Smooth muscle cell of bladder (primary cell): ENCODE data around the gene MLST8. TPM values are rescaled to one million over a fixed set of nuclear protein-coding genes. Genes with fewer than 3 reads are reported as not detected.

Experiments used
- total RNA-seq: library from RNA; depleted of rRNA; stranded (reverse); fragments of >200 nt; gene quantifications from 2 replicates; pipeline ENCODE4 v1.2.3, GENCODE V29; 2014

The MLST8 gene, protein sequence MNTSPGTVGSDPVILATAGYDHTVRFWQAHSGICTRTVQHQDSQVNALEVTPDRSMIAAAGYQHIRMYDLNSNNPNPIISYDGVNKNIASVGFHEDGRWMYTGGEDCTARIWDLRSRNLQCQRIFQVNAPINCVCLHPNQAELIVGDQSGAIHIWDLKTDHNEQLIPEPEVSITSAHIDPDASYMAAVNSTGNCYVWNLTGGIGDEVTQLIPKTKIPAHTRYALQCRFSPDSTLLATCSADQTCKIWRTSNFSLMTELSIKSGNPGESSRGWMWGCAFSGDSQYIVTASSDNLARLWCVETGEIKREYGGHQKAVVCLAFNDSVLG
- 10.7 and 17.5 TPM in 2 replicates for total RNA-seq

DNA sequence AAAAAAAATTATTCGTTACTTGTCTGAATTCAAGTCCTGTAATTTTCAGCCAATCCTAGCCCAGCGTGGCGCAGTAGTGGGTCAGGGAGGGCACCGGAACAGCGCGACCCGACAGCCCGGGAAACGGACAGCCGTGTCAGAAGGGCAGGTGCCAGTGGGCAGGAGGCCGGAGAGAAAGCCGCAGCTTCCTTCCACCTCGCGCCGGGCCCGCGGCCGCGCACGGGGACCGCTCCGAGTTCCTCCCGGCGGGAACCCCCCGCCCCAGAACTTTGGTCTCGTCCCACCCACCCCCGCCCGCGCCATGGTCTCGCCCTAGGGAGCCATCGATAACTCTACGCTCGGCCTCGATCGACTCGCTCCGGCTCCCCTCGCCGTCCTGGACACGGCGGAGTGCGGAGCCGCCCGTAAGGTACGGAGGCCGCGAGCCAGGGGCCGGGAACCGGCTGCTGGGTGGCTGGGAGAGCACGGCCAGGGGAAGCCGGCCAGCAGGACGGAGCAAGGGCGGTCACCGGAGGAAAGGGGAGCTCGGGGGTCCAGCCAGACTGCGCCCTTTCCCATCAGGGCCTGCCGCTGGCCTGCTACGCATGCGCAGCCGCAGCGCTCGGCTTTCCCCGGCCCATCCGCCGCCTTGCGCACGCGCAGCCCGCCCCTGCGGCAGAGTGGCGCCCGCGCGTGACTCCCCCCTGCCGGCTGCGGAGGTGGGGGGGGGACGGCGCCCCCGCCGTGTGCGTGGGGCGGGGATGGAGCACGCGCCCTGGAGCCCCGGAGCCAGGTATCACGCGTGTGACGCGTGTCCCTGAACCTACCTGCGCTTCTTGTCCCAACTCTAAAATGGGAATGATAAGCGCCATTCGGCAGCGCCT is at the start of gene MLST8:
MLST8 (plus strand) TSS at position 351 of the 863 bp plus-strand sequence. CDS start 632 bp downstream, outside the sequence.

DNA sequence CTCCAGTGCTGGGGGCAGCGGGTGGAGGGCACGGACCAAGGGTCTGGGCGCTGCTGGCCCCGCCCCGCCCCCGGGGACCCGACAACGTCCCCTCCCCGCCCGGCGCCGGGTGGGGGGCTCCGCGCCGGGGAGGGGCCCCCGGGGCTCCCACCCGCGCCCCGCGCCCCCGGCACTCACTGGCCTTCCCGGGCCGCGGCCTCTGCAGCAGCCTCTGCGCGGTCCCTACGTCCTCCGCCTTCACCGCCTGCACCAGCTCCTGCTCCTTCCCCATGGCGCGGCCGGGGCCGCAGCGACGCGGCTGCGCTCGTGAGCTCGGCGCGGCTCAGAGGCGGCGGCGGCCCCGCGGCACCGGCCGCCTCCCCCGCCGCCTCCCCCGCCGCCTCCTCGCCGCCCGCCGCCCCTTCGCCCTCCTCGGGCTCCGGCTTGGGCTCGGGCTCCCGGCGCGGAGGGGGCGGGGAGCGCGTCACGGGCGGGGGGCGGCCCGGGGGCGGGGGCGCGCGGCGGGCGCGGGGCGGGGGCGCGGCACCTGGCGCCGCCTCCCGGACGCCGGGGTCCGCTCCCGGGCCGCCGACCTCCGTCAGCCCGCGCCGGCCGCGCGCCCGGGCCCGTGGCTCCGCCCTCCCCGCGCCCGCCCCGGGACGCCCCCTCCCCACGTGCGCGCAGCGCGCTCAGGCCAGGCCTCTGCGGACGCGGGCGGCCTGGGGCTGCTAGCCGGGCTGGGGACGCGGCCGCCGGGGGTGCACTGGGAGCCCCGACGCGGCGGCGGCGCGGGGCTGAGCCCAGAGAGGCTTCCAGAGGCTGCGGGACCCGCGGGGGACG is 8.9 kb upstream of the MLST8 start, which contains the start of gene CASKIN1:
CASKIN1 (minus strand) TSS at position 444 of the 819 bp plus-strand sequence; CDS start at position 271, 173 bp downstream.

DNA sequence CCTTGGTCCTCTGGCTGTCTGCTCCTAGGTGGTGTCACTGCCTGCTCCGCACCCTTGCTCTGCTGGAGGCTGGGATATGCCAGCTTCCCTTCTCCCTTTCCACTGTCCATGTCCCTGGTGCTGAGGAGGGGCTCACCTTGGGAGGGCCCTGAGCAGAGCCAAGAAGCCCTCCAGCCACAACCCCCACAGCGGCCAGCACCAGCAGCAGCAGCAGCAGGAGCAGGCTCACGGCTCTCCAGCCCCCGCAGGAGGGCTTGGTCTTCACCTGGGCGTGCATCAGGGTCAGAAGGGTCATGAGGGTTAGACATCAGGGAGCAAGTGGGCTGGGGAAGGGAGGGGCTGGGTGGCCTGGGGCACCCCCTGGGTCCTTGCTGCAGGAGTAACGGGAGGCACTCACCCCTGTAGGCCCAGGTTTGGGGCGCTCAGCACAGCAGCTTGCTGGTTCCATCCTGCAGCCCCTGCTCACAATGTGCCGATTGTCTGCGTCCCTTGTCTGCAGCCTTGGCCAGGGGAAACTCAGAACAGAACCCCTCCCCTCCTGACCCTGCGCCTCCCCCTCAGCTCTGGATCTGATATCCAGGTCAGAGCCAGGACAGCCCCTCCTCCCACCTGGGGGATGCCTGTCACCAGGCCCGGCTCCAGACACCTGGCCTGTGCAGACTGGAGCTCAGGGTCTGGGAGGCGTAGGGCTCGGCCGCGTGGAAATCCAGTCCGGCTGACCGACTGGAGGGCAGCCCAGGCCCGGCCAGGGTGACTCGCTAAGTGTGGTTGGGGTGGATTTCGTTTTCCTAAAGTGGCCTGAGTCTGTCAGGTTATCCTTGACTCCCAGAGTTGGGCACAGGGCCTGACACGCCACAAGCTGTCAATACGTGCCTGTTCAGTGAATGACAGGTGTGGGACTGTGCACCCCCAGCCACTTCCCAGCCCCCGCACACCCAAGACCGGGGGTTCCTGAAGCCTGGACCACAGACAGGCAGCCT is 5.4 kb downstream of the MLST8 start, which contains the start of gene BRICD5:
BRICD5 (minus strand) TSS at position 478 of the 980 bp plus-strand sequence; CDS start at position 448, 30 bp downstream.

DNA sequence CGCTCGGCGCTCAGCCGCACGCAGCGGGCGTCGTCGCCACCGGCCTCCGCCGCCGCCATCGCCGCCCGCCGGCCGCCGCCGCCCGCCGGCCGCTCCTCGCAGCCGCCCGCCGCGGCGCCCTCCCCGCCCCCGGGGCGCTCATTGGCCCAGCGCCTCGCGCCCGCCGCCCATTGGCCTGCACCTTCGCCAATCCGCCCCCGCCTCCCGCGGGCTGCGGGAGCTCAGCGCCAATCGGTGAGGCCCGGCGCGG is 9.4 kb downstream of the MLST8 start, which contains the start of gene PGP:
PGP (minus strand) TSS at position 122 of the 250 bp plus-strand sequence; CDS start at position 59, 63 bp downstream.

DNA sequence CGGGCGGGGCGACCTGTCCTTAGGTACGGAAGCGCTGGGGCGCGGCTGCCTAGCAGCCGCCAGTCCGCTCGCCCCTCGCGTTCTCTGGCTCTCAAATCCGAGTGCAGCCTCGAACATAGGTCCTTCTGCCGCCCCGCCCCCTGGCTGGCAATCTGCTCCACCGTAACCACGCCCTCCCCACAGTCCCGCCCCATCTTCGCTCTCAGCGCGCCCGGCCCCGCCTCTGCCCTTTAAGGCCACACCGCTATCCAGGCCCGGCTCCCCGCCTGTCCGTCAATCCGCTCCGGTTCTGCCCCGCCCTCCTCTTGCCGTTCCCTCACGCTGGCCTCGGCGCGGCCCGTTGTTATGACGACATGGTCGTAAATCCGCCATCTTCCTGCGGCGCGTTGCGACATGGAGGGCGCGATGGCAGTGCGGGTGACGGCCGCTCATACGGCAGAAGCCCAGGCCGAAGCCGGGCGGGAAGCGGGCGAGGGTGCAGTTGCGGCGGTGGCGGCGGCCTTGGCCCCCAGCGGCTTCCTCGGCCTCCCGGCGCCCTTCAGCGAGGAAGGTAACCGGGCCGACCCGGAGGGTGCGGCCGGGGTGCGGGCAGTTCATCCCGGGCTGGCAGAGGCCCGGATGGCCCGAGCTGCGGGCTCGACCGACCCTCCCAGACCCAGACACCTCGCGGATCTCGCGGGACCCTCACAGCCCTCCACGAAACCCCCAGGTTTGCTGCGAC is 18.1 kb downstream of the MLST8 start, which contains the start of gene E4F1:
E4F1 (plus strand) TSS at position 371 of the 721 bp plus-strand sequence; CDS start at position 394, 23 bp downstream.

DNA sequence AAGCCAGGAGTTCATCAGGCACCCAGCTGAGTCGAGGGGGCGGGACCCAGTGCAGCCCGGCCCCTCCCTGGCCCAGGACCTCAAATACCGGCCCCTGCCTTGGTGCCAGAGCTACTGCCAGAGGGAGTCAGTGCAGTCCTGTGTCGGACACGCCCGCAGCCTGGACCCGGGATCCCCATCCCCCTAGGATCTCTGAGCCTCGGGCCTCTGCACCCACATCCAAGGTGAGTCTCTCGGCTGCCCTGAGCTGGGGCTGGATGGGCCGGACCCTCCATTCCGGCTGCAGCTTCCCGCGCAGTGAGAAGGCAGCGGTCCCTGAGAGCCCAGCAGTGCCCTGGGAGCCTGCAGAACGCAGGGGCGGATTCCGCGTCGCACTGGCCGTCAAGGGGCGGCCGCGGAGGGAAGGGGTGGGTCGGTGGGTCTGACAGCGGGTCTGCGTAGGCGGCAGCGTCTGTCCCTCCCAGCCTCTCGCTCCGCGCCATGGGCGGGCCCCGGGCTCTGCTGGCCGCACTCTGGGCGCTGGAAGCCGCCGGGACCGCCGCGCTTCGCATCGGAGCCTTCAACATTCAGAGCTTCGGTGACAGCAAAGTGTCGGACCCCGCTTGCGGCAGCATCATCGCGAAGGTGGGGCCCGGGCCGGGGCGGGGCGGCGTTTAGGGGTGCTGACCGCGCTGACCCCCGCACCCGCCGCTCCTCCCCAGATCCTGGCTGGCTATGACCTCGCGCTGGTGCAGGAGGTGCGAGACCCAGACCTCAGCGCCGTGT is 31.3 kb downstream of the MLST8 start, which contains the start of gene DNASE1L2:
DNASE1L2 (plus strand) TSS at position 108 of the 765 bp plus-strand sequence; CDS start at position 481, 373 bp downstream.

DNA sequence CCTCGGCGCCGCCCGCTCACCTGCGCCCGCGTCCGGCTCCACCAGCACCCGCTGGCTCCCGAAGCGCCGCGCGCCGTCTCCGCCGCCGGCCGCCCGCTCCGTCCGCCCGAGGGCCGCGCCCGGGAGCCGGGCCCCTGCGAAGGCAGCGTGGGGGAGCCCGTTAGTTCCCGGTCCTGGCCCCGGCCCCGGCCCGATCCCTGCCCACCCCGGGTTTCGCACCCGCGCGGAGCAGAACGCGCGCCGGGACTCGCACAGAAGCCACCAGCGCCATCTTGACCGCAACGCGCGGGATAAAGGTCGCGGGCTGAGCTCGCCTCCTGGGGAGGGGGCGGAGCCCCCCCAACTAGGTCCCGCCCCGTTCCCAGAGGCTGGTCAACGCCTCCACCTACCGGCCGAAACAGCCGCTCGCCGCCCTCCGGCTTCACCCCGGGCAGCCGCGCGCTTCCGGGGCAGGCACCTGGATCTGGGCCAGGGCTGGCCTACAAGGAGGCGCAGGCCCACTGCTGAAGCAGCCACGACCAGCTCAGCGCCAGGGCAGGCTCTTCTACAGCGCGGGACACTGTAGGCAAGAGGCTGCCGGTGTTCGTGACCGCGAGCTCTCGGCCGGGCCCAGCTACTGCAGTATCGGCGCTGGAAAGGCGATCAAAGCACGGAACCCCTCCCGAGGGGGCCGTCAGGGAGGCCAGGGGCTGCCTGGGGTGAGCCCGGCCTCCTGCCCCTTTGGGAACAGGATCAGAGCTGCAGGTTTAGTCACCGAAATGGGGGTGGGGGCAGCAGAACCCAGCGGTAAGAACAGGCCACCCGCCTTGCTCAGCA is 46.2 kb downstream of the MLST8 start, which contains the start of gene ECI1:
ECI1 (minus strand) TSS at position 292 of the 816 bp plus-strand sequence; CDS start at position 271, 21 bp downstream.

Other genes starting within 250 kb of the MLST8 start
- gene NDUFB10, start 245.9 kb upstream of the MLST8 start, total RNA-seq = 194 and 232 TPM in 2 replicates
- gene RPS2, start 240.6 kb upstream of the MLST8 start, total RNA-seq = 3,442 and 3,638 TPM in 2 replicates
- gene RNF151, start 238.6 kb upstream of the MLST8 start, total RNA-seq = not detected in 2 replicates
- 27.9 and 34.6 TPM in 2 replicates for gene TBL3, start 233.4 kb upstream of the MLST8 start, total RNA-seq
- 0.14 TPM in 1 of 2 replicates, not detected in the other for gene NOXO1, start 224.0 kb upstream of the MLST8 start, total RNA-seq
- 10.1 and 11.5 TPM in 2 replicates for gene GFER, start 221.3 kb upstream of the MLST8 start, total RNA-seq
- 2.4 and 3.3 TPM in 2 replicates for gene SYNGR3, start 215.5 kb upstream of the MLST8 start, total RNA-seq
- gene ZNF598, start 195.6 kb upstream of the MLST8 start, total RNA-seq = 11.4 and 11.8 TPM in 2 replicates
- gene NPW, start 185.7 kb upstream of the MLST8 start, total RNA-seq = 0.18 and 0.43 TPM in 2 replicates
- 27.0 and 28.1 TPM in 2 replicates for gene NHERF2, start 178.6 kb upstream of the MLST8 start, total RNA-seq
- gene NTHL1, start 157.6 kb upstream of the MLST8 start, total RNA-seq = 33.8 and 40.0 TPM in 2 replicates
- gene TSC2, start 157.5 kb upstream of the MLST8 start, total RNA-seq = 37.8 and 59.7 TPM in 2 replicates
- 91.0 and 116 TPM in 2 replicates for gene PKD1, start 69.6 kb upstream of the MLST8 start, total RNA-seq
- 0.71 and 1.6 TPM in 2 replicates for gene RAB26, start 56.8 kb upstream of the MLST8 start, total RNA-seq
- 48.1 and 52.7 TPM in 2 replicates for gene TRAF7, start 49.7 kb upstream of the MLST8 start, total RNA-seq
- gene CASKIN1, start 8.8 kb upstream of the MLST8 start, total RNA-seq = 0.14 and 0.37 TPM in 2 replicates
- gene BRICD5, start 5.4 kb downstream of the MLST8 start, total RNA-seq = 1.00 and 1.8 TPM in 2 replicates
- gene PGP, start 9.4 kb downstream of the MLST8 start, total RNA-seq = 5.3 and 7.8 TPM in 2 replicates
- gene E4F1, start 18.1 kb downstream of the MLST8 start, total RNA-seq = 24.0 and 28.8 TPM in 2 replicates
- gene DNASE1L2, start 31.0 kb downstream of the MLST8 start, total RNA-seq = 0.43 and 0.65 TPM in 2 replicates
- gene ECI1, start 46.1 kb downstream of the MLST8 start, total RNA-seq = 24.9 and 33.8 TPM in 2 replicates
- 33.1 and 44.0 TPM in 2 replicates for gene RNPS1, start 62.7 kb downstream of the MLST8 start, total RNA-seq
- gene ABCA3, start 135.3 kb downstream of the MLST8 start, total RNA-seq = 0.43 and 0.55 TPM in 2 replicates
- 4.0 and 4.8 TPM in 2 replicates for gene CCNF, start 224.0 kb downstream of the MLST8 start, total RNA-seq